ENCODE results near the gene NMT1. TPM values are rescaled to one million over a fixed set of nuclear protein-coding genes. Genes with fewer than 3 reads are reported as not detected.

NMT1 gene
- total and polyA plus RNA-seq, 2 of the 13 experiments (the other 11 are each of a cell fraction or from before 2014, with no cell fraction given), result 75.7 to 142 TPM

GRCh38 chr17:45060382-45060796 is 728 bp upstream of the NMT1 start (continued):
- TF ChIP-seq ETV6 (CRISPR knock-in tag; conservative IDR thresholded peaks at IDR 0.05) (no peak), RARG (CRISPR knock-in tag; IDR thresholded peaks at IDR 0.05; ENCODE audit: low read depth) (peak; percentile 22; the same call in 1 of the 2 replicates), MEF2D (CRISPR knock-in tag; IDR thresholded peaks at IDR 0.05) (no peak), FOXP4 (CRISPR knock-in tag; IDR thresholded peaks at IDR 0.05) (no peak), ZNF142 (CRISPR knock-in tag; IDR thresholded peaks at IDR 0.05) (no peak; the same call in 1 of the 2 replicates), ZNF230 (CRISPR knock-in tag; IDR thresholded peaks at IDR 0.05) (no peak; the same call in 1 of the 2 replicates), KLF16 (CRISPR knock-in tag; IDR thresholded peaks at IDR 0.05) (no peak), BRCA1 (CRISPR knock-in tag; IDR thresholded peaks at IDR 0.05) (0 out of 2 replicates have a peak, but pooled peaks have one; percentile 81), ZNF143 (CRISPR knock-in tag; IDR thresholded peaks at IDR 0.05) (no peak), SMYD3 (CRISPR knock-in tag; IDR thresholded peaks at IDR 0.05) (no peak), TEAD3 (CRISPR knock-in tag; optimal IDR thresholded peaks at IDR 0.05; ENCODE audit: borderline replicate concordance) (no peak), ZSCAN20 (CRISPR knock-in tag; IDR thresholded peaks at IDR 0.05; ENCODE audit: borderline replicate concordance) (no peak), FUBP1 (CRISPR knock-in tag; IDR thresholded peaks at IDR 0.05; ENCODE audit: borderline replicate concordance) (no peak), ZFP90 (CRISPR knock-in tag; IDR thresholded peaks at IDR 0.05; ENCODE audit: borderline replicate concordance) (peak; percentile 68; the same call in 1 of the 2 replicates), RFXAP (CRISPR knock-in tag; IDR thresholded peaks at IDR 0.05; ENCODE audit: borderline replicate concordance) (0 out of 2 replicates have a peak, but pooled peaks have one; percentile 13), KMT2B (CRISPR knock-in tag; IDR thresholded peaks at IDR 0.05) (no peak), ZEB1 (IDR thresholded peaks at IDR 0.05; ENCODE audit: insufficient replicate concordance, low read depth) (peak; percentile 47), ZNF616 (CRISPR knock-in tag; IDR thresholded peaks at IDR 0.05; ENCODE audit: low read depth) (0 out of 2 replicates have a peak, but pooled peaks have one; percentile 37), POLR2AphosphoS2 (IDR thresholded peaks at IDR 0.05; ENCODE audit: low read depth, low read length) (no peak)
- TF ChIP-seq, protein P1, sequence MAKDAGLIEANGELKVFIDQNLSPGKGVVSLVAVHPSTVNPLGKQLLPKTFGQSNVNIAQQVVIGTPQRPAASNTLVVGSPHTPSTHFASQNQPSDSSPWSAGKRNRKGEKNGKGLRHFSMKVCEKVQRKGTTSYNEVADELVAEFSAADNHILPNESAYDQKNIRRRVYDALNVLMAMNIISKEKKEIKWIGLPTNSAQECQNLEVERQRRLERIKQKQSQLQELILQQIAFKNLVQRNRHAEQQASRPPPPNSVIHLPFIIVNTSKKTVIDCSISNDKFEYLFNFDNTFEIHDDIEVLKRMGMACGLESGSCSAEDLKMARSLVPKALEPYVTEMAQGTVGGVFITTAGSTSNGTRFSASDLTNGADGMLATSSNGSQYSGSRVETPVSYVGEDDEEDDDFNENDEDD (CRISPR knock-in tag; IDR thresholded peaks at IDR 0.05; ENCODE audit: borderline replicate concordance), result no peak

Measured in HepG2 (cell line).